Caco-2 (cell line): Measurements from ENCODE around the gene RGS10. TPM values are rescaled to one million over a fixed set of nuclear protein-coding genes. Genes with fewer than 3 reads are reported as not detected.

Experiments used
- BruUV-seq: library from RNA; stranded (reverse); fragments of 400-500 nt; replicated peaks from 2 replicates; lab custom pipeline; 2021; lab: Mats Ljungman, UMichigan
- CTCF ChIA-PET: fragments of 300-600 bp; sonication (Branson Sonifier 250); formaldehyde crosslinking; loops from one replicate; lab custom pipeline; 2022; ENCODE audit warnings: antibody characterized with exemption; lab: Charles Lee
- POLR2A ChIA-PET: fragments of 300-600 bp; sonication (Branson Sonifier 250); formaldehyde crosslinking; loops from one replicate; lab custom pipeline; 2022; ENCODE audit warnings: antibody characterized with exemption; lab: Charles Lee
- DNase-seq, 2 experiments: peaks; one replicate each; pipeline versions ENCODE4 v3.0.0 to v3.0.0-alpha.2; 2020 to 2022
- H3K27me3 ChIP-seq: replicated peaks from 2 replicates; pipeline ENCODE4 v1.6.0; 2011; ENCODE audit warnings: low read length; ENCODE audit not compliant: control insufficient read depth, insufficient read depth
- H3K36me3 ChIP-seq: 2 replicates; pipeline ENCODE4 v1.5.1; 2011; ENCODE audit warnings: low read length; ENCODE audit not compliant: control insufficient read depth, insufficient read depth
- H3K4me1 ChIP-seq: fragments of 250-450 bp; sonication (Bioruptor Pico); 2 replicates; pipeline ENCODE4 v1.5.1; 2020; ENCODE audit warnings: mild to moderate bottlenecking
- H3K4me3 ChIP-seq: 2 replicates; pipeline ENCODE4 v1.5.1; 2011; ENCODE audit warnings: low read depth, mild to moderate bottlenecking, control low read depth, low read length
- H3K9me3 ChIP-seq: fragments of 250-450 bp; sonication (Bioruptor Pico); 2 replicates; pipeline ENCODE4 v1.5.1; 2020; ENCODE audit warnings: mild to moderate bottlenecking, moderate library complexity
- H3K27ac Mint-ChIP-seq: one replicate; pipeline ENCODE4 v1.8.0; 2022; ENCODE audit warnings: mixed read lengths; ENCODE audit not compliant: unreplicated experiment
- H3K27me3 Mint-ChIP-seq: one replicate; pipeline ENCODE4 v1.8.0; 2022; ENCODE audit warnings: mixed read lengths; ENCODE audit not compliant: insufficient read depth, unreplicated experiment
- H3K36me3 Mint-ChIP-seq: one replicate; pipeline ENCODE4 v1.8.0; 2022; ENCODE audit warnings: mild to moderate bottlenecking, mixed read lengths; ENCODE audit not compliant: insufficient read depth, unreplicated experiment
- H3K4me1 Mint-ChIP-seq: one replicate; pipeline ENCODE4 v1.8.0; 2022; ENCODE audit warnings: low read depth, mixed read lengths; ENCODE audit not compliant: unreplicated experiment
- H3K4me3 Mint-ChIP-seq: one replicate; pipeline ENCODE4 v1.8.0; 2022; ENCODE audit warnings: mild to moderate bottlenecking, moderate library complexity, mixed read lengths; ENCODE audit not compliant: unreplicated experiment
- H3K9me3 Mint-ChIP-seq: one replicate; pipeline ENCODE4 v1.8.0; 2022; ENCODE audit warnings: mixed read lengths; ENCODE audit not compliant: unreplicated experiment
- CTCF ChIP-seq, 2 experiments: fragments of 200-600 bp in 1 of 2; IDR thresholded peaks; 1 replicate in 1 of 2; 2 replicates in 1 of 2; pipeline versions ENCODE4 v1.5.1 to v1.8.0; 2011 to 2022; ENCODE audit warnings: antibody characterized with exemption in 1 of 2, control low read depth in 1 of 2, inconsistent platforms in 1 of 2, low read depth in 1 of 2, low read length in 1 of 2, mild to moderate bottlenecking in 1 of 2, moderate library complexity in 1 of 2; ENCODE audit not compliant: insufficient read depth in 1 of 2, severe bottlenecking in 1 of 2, unreplicated experiment in 1 of 2
- intact Hi-C: fragments of 100-400 bp; cut with micrococcal nuclease; formaldehyde crosslinking; loops from one replicate; pipeline ENCODE4 v1.10.0; 2022; ENCODE audit not compliant: unreplicated experiment
- total RNA-seq: library from RNA; stranded (reverse); gene quantifications from 2 replicates; pipeline ENCODE4 v1.2.3, GENCODE V29; 2022

RGS10 gene
- total RNA-seq, 1 experiment from 2014 or later: 23.2 TPM

DNA sequence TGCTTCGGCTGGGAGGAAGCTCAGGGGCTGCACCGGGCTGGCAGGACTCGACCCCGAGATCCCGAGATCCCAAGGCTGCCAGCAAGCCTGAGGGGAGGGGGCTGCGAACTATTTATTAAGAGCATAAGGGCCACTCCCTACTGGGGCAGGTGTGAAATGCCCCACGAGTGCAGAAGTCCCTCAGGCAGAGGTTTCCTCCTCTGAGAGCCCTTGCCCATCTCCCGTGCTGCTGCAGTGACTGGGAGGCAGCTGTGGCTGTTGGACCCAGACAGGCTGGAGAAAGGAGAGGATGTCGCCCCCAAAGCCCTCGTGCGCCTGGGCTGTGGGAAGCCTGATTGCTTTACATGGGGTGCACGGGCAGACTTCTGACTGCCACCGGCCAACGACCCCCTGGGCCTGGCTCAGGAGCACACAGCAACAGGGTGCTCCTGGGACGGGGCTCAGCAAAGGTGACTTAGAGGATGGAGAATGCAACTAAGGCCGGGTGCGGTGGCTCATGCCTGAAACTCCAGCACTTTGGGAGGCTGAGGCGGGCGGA is 39.8 kb downstream of the RGS10 start:
- no peak for DNase-seq
- ChIA-PET POLR2A (no interaction called here), CTCF (no interaction called here)
- no peaks in the 10 kb centered on the region for H3K4me1 Mint-ChIP-seq
- Histone ChIP-seq H3K27me3 (no peaks in the 10 kb centered on the region; the same call in 1 of the 2 replicates), H3K36me3 (no peaks in the 10 kb centered on the region), H3K9me3 (no peaks in the 10 kb centered on the region), H3K4me3 (no peak overlapping the region), H3K4me1 (no peaks in the 10 kb centered on the region)
- intact Hi-C loops: no loop called here
- TF ChIP-seq CTCF (IDR thresholded peaks at IDR 0.05; ENCODE audit: insufficient read depth in 1 of 2, low read depth in 1 of 2, low read length in 1 of 2, severe bottlenecking in 1 of 2, unreplicated experiment in 1 of 2): no peak
- no peaks in the 10 kb centered on the region for H3K9me3 Mint-ChIP-seq
- no peaks in the 10 kb centered on the region for H3K36me3 Mint-ChIP-seq
- H3K4me3 Mint-ChIP-seq: no peak overlapping the region
- BruUV-seq: no TSS peak
- no peaks in the 10 kb centered on the region for H3K27me3 Mint-ChIP-seq
- no peak overlapping the region for H3K27ac Mint-ChIP-seq

DNA sequence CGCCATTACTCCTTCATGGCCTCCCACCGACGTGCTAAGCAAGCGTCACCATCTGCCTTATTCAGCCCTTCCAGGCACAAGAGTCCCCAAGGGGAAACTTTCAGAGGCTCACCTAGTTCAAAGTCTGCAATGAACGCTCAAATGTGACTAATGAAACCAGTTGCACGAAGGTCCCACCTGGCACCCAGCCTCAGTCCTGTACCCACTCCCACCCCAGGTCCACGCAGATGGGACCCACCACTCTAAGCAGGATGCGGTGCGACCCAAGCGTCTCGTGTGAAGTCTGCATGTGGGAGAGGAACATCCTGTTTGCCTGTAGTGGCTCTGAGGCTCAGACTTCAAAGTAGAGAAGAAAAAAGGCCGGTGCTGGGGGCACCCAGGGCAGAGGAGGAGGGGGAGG is 40.3 kb downstream of the RGS10 start:
- no peak for TF ChIP-seq CTCF (IDR thresholded peaks at IDR 0.05; ENCODE audit: insufficient read depth in 1 of 2, low read depth in 1 of 2, low read length in 1 of 2, severe bottlenecking in 1 of 2, unreplicated experiment in 1 of 2)
- Histone ChIP-seq H3K27me3 (no peaks in the 10 kb centered on the region; the same call in 1 of the 2 replicates), H3K36me3 (no peaks in the 10 kb centered on the region), H3K4me3 (no peak overlapping the region), H3K9me3 (no peaks in the 10 kb centered on the region), H3K4me1 (no peaks in the 10 kb centered on the region)
- no peaks in the 10 kb centered on the region for H3K36me3 Mint-ChIP-seq
- H3K27ac Mint-ChIP-seq: no peak overlapping the region
- no peak for DNase-seq
- no peaks in the 10 kb centered on the region for H3K9me3 Mint-ChIP-seq
- no TSS peak for BruUV-seq
- POLR2A ChIA-PET: no interaction called here
- intact Hi-C loops: no loop called here
- H3K4me3 Mint-ChIP-seq: no peak overlapping the region
- no peaks in the 10 kb centered on the region for H3K27me3 Mint-ChIP-seq
- CTCF ChIA-PET: no interaction called here
- H3K4me1 Mint-ChIP-seq: no peaks in the 10 kb centered on the region

DNA sequence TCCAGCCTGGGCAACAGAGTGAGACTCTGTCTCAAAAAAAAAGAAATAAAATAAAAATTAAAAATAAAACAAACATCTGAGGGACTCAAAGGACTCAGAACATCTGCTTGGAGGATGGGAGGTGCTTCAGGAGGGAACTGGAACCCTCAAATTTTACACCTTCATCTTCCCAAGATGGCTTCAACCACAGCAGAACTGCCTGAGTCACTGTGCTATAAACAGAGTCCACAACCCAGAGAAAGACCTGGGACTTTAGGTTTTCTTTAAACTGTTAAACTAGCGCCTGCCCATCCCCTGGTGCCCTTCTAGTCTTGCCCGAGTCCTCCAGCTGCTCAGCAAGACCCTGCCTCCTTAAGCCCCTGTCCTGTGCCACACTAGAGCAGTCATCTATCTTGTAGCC is 40.8 kb downstream of the RGS10 start:
- no peaks in the 10 kb centered on the region for H3K4me1 Mint-ChIP-seq
- H3K4me1 ChIP-seq: no peaks in the 10 kb centered on the region
- CTCF ChIA-PET: no interaction called here
- no peaks in the 10 kb centered on the region for H3K9me3 Mint-ChIP-seq
- H3K4me3 Mint-ChIP-seq: no peak overlapping the region
- H3K36me3 Mint-ChIP-seq: no peaks in the 10 kb centered on the region
- H3K4me3 ChIP-seq: no peak overlapping the region
- no peak overlapping the region for H3K27ac Mint-ChIP-seq
- no peak for DNase-seq
- H3K27me3 ChIP-seq: no peaks in the 10 kb centered on the region; the same call in 1 of the 2 replicates
- no TSS peak for BruUV-seq
- POLR2A ChIA-PET: no interaction called here
- no peaks in the 10 kb centered on the region for H3K9me3 ChIP-seq
- no peaks in the 10 kb centered on the region for H3K36me3 ChIP-seq
- intact Hi-C loops: no loop called here
- no peak for TF ChIP-seq CTCF (IDR thresholded peaks at IDR 0.05; ENCODE audit: insufficient read depth in 1 of 2, low read depth in 1 of 2, low read length in 1 of 2, severe bottlenecking in 1 of 2, unreplicated experiment in 1 of 2)
- H3K27me3 Mint-ChIP-seq: no peaks in the 10 kb centered on the region
